ENCODE measurements around the gene RIN3. TPM values are rescaled to one million over a fixed set of nuclear protein-coding genes. Genes with fewer than 3 reads are reported as not detected.

The RIN3 gene
- polyA plus RNA-seq, 3 donors = 42.8 to 144 (median 54.6) TPM

- Histone ChIP-seq H4K20me1 (ENCODE audit: insufficient read depth, low read length) (peaks cover 39% of the 10 kb centered on the region), H3K9me3 (replicated peaks in 1 of 2; ENCODE audit: control insufficient read depth in 1 of 2, insufficient read depth in 1 of 2, low read length in 2 of 2) (no peaks in the 10 kb centered on the region), H3K4me2 (replicated peaks; ENCODE audit: extremely low read depth, low read length, poor library complexity, severe bottlenecking) (peak overlapping the region; percentile 90), H3K4me1 (ENCODE audit: control insufficient read depth in 1 of 2, insufficient read depth in 2 of 2, low read length in 2 of 2) (peaks cover 45 to 76% of the 10 kb centered on the region in 2 donors), H3K4me3 (replicated peaks in 1 of 3; ENCODE audit: low read depth in 2 of 3, low read length in 3 of 3) (peak overlapping the region; percentile 65 to 92 (median 91)), H3K79me2 (ENCODE audit: insufficient read depth, low read length) (peaks cover 65% of the 10 kb centered on the region), H2AFZ (ENCODE audit: insufficient read depth, low read depth, low read length, poor library complexity, severe bottlenecking) (peak overlapping the region; percentile 58), H3K9ac (ENCODE audit: insufficient read depth, low read length, poor library complexity, severe bottlenecking) (peak overlapping the region; percentile 96), H3K27ac (ENCODE audit: low read depth in 1 of 2, low read length in 2 of 2) (peak overlapping the region; percentile 55 to 95), H3K27me3 (ENCODE audit: control insufficient read depth in 2 of 2, insufficient read depth in 2 of 2, low read length in 2 of 2) (peaks cover 0 to 9% of the 10 kb centered on the region in 2 donors), H3K36me3 (replicated peaks in 1 of 2; ENCODE audit: control insufficient read depth in 1 of 2, insufficient read depth in 2 of 2, low read length in 2 of 2) (peaks cover 0 to 16% of the 10 kb centered on the region in 2 donors)
- peak overlapping the region; percentile 57 to 92 (median 90) for H3K27ac Mint-ChIP-seq
- peaks cover 0 to 2% (median 0%) of the 10 kb centered on the region in 7 donors for H3K9me3 Mint-ChIP-seq
- peak overlapping the region; percentile 86 to 89 for H3K4me3 Mint-ChIP-seq
- no peak for TF ChIP-seq CTCF (IDR thresholded peaks at IDR 0.05)
- peaks cover 44 to 46% of the 10 kb centered on the region in 2 donors for H3K36me3 Mint-ChIP-seq
- H3K27me3 Mint-ChIP-seq (ENCODE audit: low read depth in 3 of 3) = peaks cover 13 to 31% (median 30%) of the 10 kb centered on the region in 3 donors
- WGBS (ENCODE audit: insufficient coverage) = 13% methylated on average over 81 of the region's 81 CpGs
- intact Hi-C loops (cut with micrococcal nuclease) = loop anchor here (10.0 kb wide), 2 partner anchors 49 to 141 kb away; no protein-coding TSS in a partner anchor
- no peak for DNase-seq
- H3K4me1 Mint-ChIP-seq = peaks cover 71% of the 10 kb centered on the region
These were observed 624 bp downstream of the RIN3 start for GRCh38 chr14:92513966-92514843.

GRCh38 chr14:92514844-92515514 lies 1.4 kb downstream of the RIN3 start:
- peak overlapping the region; percentile 57 to 92 (median 90) for H3K27ac Mint-ChIP-seq
- H3K27me3 Mint-ChIP-seq (ENCODE audit: low read depth in 3 of 3) = peaks cover 10 to 25% (median 24%) of the 10 kb centered on the region in 3 donors
- TF ChIP-seq CTCF (IDR thresholded peaks at IDR 0.05) = no peak
- Histone ChIP-seq H3K9ac (ENCODE audit: insufficient read depth, low read length, poor library complexity, severe bottlenecking) (peak overlapping the region; percentile 96), H3K4me1 (ENCODE audit: control insufficient read depth in 1 of 2, insufficient read depth in 2 of 2, low read length in 2 of 2) (peaks cover 52 to 78% of the 10 kb centered on the region in 2 donors), H3K27me3 (ENCODE audit: control insufficient read depth in 2 of 2, insufficient read depth in 2 of 2, low read length in 2 of 2) (peaks cover 0 to 6% of the 10 kb centered on the region in 2 donors), H3K36me3 (replicated peaks in 1 of 2; ENCODE audit: control insufficient read depth in 1 of 2, insufficient read depth in 2 of 2, low read length in 2 of 2) (peaks cover 0 to 16% of the 10 kb centered on the region in 2 donors), H3K27ac (ENCODE audit: low read depth in 1 of 2, low read length in 2 of 2) (peak overlapping the region; percentile 55 to 95), H3K79me2 (ENCODE audit: insufficient read depth, low read length) (peaks cover 73% of the 10 kb centered on the region), H3K4me3 (replicated peaks in 1 of 3; ENCODE audit: low read depth in 2 of 3, low read length in 3 of 3) (peak overlapping the region; percentile 65 to 92 (median 91)), H2AFZ (ENCODE audit: insufficient read depth, low read depth, low read length, poor library complexity, severe bottlenecking) (peak overlapping the region; percentile 58), H4K20me1 (ENCODE audit: insufficient read depth, low read length) (peaks cover 47% of the 10 kb centered on the region), H3K9me3 (replicated peaks in 1 of 2; ENCODE audit: control insufficient read depth in 1 of 2, insufficient read depth in 1 of 2, low read length in 2 of 2) (no peaks in the 10 kb centered on the region), H3K4me2 (replicated peaks; ENCODE audit: extremely low read depth, low read length, poor library complexity, severe bottlenecking) (peak overlapping the region; percentile 90)
- intact Hi-C loops (cut with micrococcal nuclease) = loop anchor here (10.0 kb wide), 2 partner anchors 50 to 140 kb away; no protein-coding TSS in a partner anchor
- peaks cover 74% of the 10 kb centered on the region for H3K4me1 Mint-ChIP-seq
- H3K4me3 Mint-ChIP-seq = peak overlapping the region; percentile 86 to 89
- peak in 2 of 3 donors; percentile 59 for DNase-seq
- 67% methylated on average over 4 of the region's 15 CpGs for WGBS (ENCODE audit: insufficient coverage)
- H3K9me3 Mint-ChIP-seq = peaks cover 0 to 2% (median 0%) of the 10 kb centered on the region in 7 donors
- peaks cover 49 to 50% of the 10 kb centered on the region in 2 donors for H3K36me3 Mint-ChIP-seq
